ENCODE results near the gene GCFC2.

Gene GCFC2

DNA sequence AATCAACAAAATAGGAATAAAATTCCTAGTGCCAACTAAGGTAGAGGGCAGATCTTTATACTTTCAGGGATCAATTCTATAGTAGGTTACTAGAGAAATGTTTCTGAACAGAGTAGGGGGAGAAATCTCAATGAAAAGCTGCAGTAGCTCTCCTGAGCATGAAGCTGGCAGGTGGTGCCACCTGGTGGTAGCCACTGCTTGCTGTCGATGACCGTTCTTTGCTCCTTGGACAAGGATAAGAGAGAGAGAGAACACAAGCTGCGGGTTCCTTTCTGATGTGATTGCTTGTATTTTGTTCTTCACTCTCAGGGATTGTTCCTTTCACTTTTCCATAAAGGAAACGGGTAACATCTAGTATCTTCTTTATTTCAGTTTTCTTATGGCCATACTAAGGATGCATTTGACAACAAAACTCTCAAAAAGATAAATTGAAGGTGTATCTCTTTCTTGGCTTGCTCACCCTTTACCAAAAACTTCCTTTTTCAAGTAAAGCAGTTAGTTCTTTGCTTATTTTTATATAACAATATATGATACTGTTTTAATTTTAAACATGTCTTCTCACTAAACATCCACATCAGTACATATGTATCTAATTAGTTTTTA is 82.7 kb downstream of the GCFC2 start:
- TF ChIP-seq, protein P1, sequence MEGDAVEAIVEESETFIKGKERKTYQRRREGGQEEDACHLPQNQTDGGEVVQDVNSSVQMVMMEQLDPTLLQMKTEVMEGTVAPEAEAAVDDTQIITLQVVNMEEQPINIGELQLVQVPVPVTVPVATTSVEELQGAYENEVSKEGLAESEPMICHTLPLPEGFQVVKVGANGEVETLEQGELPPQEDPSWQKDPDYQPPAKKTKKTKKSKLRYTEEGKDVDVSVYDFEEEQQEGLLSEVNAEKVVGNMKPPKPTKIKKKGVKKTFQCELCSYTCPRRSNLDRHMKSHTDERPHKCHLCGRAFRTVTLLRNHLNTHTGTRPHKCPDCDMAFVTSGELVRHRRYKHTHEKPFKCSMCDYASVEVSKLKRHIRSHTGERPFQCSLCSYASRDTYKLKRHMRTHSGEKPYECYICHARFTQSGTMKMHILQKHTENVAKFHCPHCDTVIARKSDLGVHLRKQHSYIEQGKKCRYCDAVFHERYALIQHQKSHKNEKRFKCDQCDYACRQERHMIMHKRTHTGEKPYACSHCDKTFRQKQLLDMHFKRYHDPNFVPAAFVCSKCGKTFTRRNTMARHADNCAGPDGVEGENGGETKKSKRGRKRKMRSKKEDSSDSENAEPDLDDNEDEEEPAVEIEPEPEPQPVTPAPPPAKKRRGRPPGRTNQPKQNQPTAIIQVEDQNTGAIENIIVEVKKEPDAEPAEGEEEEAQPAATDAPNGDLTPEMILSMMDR (IDR thresholded peaks at IDR 0.05; ENCODE audit: extremely low read depth, missing control alignments), result peak; percentile 84
- DNase-seq (ENCODE audit: low spot score), result peak; percentile 67

DNA sequence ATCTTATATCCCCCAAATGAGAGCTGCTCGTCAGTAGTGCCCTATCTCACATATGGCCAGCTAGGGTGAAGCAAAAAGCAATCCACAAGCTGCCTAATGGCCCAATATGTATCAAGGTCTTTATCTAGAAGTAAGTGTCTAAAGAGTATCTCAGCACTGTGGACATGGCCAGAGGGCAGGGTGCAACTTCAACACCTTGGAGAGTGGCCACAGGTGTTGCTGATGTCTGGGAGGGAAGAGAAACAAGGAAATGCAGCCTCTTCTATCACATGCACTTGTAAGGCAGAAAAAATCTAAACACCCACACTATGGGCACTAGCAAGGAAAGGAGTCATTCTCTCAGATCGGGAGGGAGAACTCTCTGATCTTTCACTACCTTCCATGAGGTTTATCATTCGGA is 87.8 kb downstream of the GCFC2 start:
- DNase-seq (ENCODE audit: low spot score), result no peak
- TF ChIP-seq, protein P1 (IDR thresholded peaks at IDR 0.05; ENCODE audit: extremely low read depth, missing control alignments), result no peak

DNA sequence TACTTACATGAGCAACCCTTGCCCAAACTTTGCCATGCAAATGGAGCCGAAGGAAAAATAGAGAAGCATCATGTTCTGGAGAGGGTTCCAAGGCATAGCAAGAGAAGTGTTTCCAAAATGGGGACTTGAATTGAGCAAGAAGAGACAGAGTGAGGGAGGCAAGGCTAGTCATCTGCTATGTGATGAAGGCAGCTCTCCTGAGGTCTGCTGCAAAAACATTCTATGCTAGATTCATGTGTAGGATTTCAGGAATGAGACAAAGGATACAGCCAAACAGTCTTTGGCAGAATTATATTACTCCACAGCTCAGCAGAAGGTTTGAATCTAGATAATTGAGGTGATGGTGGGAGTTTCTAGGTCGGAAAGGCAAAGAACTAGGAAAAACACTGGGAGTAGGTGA is 88.2 kb downstream of the GCFC2 start:
- TF ChIP-seq, protein P1 (IDR thresholded peaks at IDR 0.05; ENCODE audit: extremely low read depth, missing control alignments), result no peak

DNA sequence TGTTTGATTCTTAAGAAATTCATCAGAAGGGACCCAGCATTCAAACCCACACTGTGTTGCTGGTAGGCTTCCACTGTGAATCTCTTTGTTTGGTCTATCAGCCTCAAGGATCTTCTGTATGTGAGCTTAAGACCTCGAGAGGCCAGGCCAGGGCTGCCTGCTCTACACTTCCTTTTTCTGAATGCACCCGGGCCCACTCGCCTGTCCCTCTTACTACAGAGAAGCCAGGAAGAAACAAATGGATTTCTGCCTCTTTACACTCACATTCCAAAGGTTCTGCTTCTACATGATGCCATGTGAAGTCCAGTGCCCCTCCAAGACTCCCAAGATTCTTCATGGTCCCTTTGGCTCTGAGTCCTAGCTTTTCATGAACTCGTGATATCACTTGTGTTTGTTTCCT is 89.5 kb downstream of the GCFC2 start:
- no peak for DNase-seq (ENCODE audit: low spot score)
- TF ChIP-seq, protein P1 (IDR thresholded peaks at IDR 0.05; ENCODE audit: extremely low read depth, missing control alignments), result no peak

More for the DNA sequence above, 88.2 kb downstream of the GCFC2 start:
- DNase-seq (ENCODE audit: low spot score), result no peak

DNA sequence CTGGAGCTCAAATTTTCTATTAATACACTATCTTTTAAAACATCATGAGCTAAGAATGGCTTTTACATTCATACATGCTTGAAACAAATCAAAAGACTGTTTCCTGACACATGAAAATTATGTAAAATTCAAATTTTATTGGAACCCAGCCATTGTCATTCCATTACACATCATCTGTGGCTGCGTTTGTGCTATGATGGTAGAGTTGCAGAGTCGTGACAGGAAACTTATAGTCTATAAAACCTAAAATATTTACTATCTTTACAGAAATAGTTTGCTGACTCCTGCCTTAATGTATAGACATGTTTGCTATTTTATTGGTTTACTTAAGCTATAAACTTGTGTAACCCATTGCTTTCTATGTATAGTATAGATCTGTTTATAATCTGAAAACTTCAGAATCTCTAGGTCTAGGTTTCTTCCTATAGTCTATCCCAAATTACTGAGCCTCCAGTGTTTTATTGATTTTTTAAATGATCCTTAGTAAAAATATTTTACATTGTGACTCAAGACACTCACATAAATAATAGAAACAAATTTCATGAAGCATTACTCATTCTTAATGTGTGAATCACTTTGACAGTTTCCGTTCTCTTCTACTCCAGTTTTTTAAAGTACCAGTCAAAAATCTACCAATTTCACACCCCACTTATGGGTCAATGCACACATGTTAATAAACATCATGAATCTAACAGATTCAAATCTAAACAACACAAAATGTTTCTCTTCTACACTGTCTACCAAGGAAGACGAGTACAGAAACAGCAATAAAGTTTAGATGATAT is 90.6 kb downstream of the GCFC2 start:
- TF ChIP-seq, protein P1 (IDR thresholded peaks at IDR 0.05; ENCODE audit: extremely low read depth, missing control alignments), result no peak
- no peak for DNase-seq (ENCODE audit: low spot score)

DNA sequence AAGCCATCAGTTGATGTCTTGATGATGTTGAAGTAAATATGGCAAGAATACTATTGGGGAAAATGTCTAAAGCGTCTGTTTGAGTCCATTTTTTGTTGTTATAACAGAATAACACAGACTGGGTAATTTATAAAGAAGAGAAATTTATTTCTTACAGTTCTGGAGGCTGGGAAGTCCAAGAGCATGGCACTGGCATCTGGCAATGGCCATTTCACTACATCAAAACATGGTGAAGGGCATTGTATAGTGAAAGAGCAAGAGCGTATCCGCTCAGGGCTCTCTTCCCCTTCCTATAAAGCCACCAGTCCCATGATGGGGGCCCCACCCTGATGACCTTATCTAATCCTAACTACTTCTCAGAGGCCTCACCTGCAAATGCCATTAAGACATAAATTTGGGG is 93.8 kb downstream of the GCFC2 start:
- TF ChIP-seq, protein P1 (IDR thresholded peaks at IDR 0.05; ENCODE audit: extremely low read depth, missing control alignments), result no peak
- DNase-seq (ENCODE audit: low spot score), result no peak

DNA sequence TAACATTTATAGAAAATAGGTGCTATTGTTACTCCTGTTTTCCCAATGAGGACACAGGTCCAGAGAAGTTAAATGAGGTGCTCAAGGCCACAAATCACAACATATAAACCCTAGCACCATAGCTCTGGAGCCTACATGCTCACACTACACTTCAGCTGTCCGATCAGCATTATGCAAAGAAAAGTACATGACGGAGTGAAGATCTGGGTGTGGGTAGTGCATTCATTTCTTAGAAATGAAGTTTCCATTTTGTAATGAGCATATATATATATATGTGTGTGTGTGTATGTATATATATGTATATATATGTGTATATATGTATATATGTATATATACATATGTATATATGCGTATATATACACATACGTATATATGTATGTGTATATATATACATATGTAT is 94.3 kb downstream of the GCFC2 start:
- TF ChIP-seq, protein P1 (IDR thresholded peaks at IDR 0.05; ENCODE audit: extremely low read depth, missing control alignments), result no peak
- DNase-seq (ENCODE audit: low spot score), result no peak

Data from GM20000 (cell line).